Measurements from ENCODE around the gene OPTC.

Gene OPTC

DNA sequence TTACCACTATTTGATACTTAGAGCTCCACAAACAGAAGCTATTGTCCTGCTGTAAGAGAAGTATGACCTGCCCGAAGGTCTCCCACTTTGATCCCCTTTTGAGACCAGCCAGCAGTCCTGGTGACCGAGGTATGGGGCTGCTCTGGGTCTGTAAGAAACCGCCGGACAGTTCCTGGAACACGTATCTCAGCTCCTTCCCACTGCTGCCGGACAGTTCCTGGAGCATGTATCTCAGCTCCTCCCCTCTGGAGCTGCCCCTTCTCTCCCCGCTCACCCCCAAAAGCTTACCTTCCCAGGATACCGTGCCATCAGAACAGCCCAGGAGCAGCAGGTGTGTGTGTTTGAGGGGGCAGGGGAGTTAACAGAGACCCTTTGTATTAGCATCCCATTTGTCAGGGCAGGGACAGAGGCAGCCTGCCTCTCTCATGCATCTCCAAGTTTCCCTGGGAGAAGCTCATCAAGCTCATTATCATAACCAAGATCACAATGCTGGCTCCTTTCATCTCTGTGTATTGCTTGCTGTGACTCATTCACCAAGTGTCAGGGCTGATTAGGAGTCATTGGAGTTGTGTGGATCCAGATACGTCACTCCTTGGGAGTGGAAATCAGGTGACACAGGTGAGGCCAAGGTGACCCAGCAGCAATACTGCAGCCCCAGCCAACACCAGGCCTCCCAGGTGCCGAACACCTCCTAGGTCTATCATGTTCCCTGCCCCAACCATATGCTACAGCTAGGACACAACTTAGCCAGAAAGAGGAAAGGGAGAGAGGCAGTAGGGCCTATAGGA lies 25.3 kb downstream of the OPTC start:
- DNase-seq, result no peak

DNA sequence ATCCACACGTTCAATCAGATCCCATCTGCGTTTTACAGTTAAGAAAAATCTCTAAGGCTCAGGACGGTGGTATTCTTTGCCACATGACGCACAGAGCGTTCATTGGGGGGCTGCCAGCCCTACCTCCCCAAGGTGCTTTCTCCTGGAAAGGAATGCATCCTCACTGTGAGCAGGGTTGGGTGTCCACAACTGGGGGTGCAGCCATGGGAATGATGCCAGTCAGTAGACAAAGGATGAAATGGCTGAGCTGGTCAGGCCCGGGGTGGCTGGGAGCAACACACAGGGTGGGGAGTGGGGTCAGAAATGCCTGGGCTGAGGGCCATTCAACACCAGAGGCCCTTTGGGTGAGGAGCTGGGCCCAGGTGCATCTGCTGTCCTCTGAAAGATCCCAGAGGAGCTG lies 25.9 kb downstream of the OPTC start:
- no peak for DNase-seq

DNA sequence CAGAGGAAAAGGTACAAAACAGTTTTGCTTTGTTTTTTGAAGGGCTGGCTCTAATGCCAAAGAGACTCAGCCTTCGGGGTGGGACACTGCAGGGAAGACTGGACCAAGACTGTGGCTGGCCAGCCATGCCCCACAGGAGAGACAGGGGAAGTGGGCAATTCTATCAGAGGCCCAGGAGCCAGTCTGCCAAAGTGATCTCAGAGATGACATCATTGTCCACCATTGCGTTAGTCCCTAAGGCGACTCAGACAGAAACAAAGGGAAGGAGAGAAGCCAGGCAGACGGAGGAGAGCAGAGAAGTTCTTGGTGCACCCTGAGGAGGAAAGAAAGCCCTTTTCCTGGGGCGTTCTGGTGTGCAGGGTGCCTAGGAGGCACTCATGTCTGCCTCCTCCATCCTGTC lies 26.4 kb downstream of the OPTC start:
- no peak for DNase-seq

DNA sequence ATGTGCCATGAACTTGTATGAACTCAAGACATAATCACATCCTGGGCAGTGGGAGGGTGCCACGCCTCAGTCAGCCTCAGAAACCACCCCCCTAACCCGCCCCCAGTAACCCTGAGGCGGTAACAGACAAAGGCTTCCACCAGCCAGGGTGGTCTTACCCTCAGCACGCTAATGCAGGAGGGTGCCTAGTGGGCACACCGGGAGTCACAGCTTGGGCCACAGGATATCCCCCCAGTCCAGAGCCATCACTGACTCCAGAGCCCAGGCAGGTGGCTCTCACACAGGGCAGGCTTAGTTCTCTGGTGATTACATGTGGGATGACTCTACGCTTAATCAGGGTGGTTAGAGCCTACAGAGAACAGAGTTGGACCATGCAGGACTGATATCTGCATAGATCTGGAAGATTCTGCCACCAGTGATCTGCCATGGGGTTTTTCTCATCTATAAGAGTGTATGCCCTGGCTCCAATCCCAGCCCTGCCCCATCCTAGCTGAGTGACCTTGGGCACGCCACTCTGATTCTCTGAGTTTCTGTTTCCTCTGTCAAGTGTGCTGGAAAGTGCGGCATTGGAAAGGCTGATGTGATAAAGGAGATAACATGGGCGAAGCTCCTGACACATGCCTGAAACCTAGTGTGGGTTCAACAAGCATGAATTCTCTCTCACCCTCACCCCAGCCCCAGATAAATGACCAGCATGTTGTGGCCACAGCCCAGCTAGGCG lies 27.3 kb downstream of the OPTC start:
- no peak for DNase-seq

DNA sequence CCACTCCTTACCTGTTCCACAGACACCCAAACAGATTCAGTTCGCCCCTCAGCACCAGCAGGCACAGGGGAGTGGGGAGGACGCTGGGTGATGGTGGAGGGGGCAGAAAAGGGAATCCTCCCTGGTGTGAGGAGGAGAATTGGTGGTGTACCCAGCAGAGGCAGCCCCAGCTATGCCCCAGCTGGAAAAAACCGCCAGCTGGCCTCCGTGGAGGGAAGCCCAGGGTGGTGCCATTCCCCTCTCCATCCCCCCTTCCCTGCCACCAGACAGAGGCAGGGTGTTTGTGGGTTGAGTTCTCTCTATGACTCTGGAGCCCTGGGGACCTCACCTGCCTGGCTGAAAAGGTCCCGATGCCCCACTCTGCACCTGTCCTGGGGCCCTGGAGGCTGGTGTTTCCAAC lies 27.9 kb downstream of the OPTC start:
- DNase-seq, result no peak

DNA sequence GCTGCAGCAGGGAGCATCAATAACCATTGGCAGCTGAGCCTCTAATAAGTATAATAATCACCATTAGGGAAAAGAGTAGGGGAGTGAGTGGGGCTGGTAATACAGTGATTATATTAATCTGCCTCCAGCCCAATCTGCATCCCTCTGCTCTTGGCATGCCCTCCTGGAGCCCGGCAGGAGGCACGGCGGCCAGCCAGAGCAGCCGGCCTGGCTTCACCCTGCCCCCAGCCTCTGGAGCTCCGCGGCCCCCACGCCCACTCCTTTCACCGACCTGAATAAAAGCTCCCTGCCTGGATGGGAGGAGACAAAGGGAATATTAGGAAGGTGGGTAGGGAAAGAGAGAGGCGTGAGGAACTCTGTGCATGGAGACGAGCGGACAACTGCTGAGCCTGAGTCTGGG lies 28.3 kb downstream of the OPTC start:
- no peak for DNase-seq

DNA sequence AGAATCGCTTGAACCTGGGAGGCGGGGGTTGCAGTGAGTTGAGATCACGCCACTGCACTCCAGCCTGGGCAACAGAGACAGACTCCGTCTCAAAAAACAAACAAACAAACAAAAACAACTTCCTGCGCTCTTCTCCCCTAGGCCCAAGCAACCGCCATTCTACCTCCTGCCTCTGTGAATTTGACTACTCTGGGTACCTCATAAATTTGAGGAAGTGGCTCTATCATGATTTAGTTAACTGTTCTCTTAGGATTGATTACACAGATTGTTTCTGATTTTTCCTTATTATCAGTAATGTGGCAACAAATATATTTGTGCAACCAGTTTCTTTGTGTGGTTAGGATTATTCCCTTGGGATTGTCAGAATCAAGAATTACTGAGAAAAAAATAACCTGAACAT lies 29.7 kb downstream of the OPTC start:
- DNase-seq, result no peak

DNA sequence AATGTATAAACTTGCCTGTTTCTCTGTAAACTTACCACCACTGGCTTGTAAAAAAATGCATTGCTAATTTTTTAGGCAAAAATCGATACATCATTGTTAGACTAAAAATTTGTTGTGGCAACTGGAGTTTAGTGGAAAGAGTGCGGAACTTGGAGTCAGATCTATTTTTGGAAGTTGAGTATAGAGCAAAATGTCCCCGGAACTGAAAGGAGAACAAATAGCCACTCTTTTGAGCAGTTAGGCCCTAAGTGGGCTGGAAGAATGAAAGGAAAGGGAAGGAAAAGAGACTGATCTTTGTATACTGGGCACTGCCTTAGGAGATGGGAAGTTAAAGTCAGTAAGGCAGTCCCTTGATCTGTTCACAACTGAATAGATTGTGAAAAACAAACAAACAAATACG lies 30.2 kb downstream of the OPTC start:
- DNase-seq, result no peak

DNA sequence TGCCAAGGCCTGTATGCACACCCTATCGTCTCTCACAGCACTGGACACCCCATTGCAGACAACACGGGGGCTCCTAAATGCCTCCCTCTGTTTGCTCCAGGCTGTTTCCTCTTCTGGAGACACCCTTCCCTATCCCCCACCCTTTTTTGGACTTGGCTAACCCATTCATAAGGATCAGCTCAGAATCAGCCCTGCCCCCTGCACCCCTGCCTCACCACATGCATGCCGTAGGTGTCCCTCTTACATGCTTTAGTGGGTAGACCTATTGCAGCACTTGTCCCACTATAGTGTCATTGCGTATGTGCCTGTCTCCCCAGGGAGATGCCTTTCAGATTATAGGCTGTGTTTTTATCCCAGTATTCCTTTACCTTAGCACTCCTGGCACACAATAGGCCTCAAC lies 30.9 kb downstream of the OPTC start:
- DNase-seq, result no peak

DNA sequence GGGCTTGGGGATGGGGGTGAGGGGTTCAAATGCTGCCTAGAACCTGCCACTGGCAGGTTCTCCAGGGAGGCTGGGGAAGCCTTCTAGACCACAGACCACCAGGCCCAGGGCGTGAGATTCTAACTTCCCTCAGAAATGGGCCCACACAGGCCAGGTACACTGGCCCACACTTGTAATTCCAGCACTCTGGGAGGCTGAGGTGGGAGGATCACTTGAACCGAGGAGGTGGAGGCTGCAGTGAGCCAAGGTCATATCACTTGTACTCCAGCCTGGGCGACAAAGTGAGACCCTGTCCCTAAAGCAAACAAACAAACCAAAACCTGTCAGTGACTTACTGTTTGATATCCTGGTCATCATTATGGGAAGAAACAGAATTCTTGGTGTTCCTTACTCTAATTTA lies 31.7 kb downstream of the OPTC start:
- no peak for DNase-seq

DNA sequence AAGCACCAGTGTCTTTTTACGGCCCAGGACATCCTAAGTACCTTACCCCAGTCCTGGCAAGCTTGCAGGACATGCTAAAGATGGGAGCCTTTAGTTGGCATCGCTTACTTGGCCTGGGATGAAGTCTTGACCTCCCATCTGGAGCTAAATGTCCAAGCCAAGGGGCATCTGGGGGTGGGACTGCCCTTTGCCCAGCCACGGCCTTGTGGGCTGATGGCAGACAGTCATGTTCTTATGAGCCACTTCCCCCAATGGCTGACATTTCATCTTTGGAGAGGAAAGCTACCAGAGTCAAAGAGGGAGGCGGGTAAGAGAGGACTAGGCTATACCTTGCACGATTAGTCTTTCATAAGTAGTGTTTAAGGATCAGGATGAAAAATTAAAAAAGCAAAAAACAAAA lies 32.2 kb downstream of the OPTC start:
- no peak for DNase-seq

DNA sequence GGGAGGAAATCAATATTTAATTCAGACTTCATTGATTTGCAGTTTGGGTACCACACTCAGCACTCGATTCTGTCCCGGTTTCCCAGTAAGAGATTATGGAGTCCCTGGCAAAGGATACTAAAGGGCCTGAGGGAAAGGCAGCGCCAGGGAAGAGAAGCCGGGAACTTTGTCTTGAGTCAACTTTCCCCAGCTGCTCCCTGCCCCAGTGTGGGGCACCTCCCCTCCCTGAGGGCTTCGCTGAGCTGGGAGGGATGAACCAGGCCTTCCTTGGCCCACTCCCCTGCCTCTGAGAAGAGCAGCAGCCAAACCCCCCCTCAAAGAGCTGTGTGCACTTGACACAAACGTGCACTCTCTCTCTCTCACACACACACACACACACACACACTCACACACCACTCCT lies 32.6 kb downstream of the OPTC start:
- DNase-seq, result no peak

DNA sequence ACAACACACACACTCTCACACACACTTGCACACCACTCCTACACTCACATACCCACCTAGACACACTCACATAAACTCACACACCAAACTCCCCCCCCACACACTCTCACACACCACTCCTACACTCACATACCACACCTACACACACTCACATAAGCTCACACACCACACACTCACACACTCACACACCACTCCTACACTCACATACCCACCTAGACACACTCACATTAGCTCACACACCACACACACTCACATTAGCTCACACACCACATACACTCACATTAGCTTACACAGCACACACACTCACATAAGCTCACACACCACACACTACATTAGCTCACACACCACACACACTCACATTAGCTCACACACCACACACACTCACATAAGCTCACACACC lies 33.1 kb downstream of the OPTC start:
- no peak for DNase-seq

DNA sequence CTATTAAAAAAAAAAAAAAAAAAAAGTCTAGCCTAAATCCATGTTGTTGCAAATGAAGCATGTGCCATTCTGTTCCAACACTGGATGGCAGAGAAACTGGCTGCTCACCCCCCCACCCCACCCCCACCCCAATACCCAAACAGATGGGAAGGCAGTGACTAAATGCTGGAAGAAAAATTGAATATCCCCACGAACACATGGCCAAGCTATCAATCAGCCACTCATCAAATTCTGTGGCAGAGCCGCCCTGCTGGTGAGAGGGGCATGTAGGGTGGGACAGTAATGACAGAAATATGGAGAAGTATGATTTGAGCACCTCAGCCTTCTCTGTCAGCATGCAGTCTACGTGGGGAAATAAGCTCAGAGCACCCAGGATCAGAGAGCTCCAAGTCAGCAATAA lies 34.1 kb downstream of the OPTC start:
- DNase-seq, result no peak

DNA sequence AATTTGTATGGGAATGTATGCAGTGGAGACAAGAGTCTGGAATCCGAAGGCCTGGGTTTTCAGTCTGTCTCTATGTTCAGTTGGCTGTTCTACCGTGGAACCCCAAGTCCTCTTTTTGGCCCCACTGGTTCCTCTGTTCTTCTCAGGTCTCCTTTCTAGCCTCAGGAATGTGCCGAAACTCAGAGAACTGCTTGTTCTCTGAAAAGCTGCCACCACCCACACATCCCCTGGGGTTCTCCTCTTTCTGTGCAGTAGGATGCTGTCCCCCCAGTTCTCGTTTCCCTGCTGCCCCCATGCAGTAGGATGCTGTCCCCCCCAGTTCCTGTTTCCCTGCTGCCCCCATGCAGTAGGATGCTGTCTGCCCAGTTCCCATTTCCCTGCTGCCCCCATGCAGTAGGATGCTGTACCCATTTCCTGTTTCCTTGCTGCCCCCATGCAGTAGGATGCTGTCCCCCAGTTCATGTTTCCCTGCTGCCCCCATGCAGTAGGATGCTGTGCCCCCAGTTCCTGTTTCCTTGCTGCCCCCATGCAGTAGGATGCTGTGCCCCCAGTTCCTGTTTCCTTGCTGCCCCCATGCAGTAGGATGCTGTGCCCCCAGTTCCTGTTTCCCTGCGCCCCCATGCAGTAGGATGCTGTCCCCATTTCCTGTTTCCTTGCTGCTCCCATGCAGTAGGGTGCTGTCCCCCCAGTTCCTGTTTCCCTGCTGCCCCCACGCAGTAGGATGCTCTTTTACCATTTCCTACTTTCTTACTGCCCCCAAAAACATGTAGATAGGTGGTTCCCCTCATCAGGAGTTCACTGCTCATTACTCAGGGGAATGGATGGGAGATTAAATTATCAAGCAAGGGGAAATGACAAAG lies 35.3 kb downstream of the OPTC start:
- no peak for DNase-seq

DNA sequence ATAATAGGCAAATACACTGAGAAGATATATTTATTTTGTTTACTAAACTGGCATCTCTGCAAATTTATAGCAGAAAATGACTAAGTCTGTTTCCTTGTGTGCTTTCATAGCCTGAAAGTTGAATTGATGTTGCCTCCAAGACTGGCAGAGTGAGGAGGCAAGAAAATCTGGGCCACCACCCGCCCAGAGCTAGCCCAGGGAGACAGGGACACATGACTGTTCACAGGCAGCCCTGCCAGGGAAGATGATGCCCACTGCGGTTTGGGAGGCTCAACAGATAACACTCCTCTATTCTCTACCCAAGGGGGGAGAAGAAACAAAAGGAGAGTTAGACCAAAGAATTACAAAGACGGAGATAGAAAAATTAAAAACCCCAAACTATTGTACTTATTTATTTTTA lies 37.1 kb downstream of the OPTC start:
- no peak for DNase-seq

DNA sequence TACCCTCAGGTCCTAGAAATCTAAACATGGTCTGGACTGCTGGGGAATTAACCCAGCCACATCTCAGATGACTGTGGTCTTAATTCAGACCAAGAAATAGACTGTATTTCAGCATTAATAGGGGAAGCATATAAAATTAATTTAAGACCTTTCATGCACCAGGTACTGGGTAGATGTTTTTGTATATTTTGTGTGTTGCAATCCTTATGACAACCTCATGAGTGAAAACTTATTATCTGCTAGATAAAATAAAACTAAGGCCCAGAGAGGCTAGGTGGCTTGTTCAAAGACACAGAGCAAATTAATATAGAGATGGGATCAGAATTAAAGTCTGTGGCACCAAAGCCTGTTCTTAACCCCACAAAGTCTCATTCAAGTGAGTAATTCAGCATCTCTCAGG lies 40.1 kb downstream of the OPTC start:
- DNase-seq, result no peak

DNA sequence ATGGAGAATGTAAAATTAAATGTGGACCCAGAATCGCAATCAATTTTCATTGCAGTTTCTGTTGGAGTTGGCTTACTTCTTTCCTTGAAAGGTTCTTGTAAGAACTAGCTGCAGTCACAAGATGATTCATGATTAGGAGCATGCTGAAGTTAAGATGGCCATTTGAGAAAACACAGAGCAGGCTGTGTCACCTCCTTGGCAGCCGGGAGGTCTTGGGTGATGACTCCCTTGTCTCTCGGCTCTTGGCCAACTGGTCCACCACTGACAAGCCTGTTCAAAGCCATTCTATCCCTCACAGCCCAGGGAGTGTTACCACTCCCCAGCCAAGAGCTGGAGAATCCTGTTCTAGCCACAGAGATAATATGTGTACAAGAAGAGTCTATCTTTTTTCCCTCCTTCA lies 40.6 kb downstream of the OPTC start:
- no peak for DNase-seq

DNA sequence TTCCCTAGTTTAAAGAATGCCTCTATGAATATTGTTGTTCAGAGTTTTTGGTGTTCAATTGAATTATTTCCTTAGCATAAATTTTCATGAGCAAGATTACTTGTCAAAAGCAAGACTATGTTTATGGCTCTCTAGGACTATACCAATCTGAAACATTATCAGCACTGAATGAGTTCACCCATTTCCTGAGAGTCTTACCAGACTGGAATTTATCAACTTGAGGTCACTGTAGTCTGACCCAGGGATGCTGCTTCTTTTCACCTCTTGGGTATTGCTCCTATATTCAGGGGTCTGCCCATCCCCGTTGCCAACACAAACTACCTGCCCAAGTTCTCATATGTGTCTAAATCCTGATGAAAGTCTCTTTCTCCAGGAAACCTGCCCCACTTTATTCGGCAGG lies 42.6 kb downstream of the OPTC start:
- DNase-seq, result no peak

DNA sequence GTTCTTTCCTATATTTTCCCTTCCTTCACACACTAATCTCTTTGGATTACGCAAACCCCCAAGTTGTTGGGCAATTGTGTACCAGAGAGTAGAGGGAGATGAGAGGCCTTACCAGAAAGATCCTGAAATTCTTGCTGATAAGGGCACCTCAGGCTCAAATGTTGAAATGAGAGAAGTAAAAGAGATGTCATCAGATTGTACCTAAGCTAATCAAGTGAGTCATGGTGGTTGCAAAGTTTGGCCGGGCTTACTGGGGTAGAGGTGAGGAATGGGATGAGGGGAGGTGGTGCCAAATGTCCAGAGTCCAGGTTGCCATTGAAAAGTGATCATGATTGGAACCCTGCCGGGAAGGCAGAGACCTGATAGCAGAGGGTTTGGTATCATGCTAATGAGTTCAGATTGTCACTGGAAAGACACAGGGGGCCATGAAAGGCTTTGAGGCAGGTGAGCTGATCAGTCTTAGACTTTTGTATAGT lies 43.1 kb downstream of the OPTC start:
- no peak for DNase-seq

DNA sequence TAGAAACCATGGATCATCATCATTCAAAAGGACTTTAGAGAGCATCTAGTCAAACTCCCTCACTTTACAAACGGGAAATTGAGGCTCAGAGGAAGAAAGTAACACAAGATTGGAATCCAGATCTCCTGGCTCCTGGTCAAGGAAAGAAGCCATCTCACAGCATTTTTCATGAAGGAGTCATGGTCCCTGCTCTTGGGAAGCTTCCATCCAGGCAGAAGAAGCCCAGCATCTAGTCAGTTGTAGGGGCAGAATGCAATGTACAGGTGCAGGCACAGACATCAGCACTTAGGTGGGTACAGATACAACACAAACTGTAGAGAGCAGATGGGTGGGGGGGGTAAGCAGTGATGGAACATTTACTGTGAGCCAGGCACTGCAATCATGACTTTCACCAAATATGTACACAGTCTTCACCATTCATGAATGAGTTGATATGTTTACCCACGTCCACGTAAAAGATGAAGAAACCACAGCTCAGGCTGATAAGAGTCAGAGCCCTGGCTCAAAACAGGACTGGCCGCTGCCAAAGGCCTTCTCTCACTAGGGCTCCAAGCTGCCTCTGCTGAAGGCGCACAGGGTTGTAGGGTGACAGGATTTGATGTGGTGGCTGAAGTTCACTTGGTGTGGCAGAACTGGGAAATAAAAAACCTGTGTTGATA lies 44.0 kb downstream of the OPTC start:
- no peak for DNase-seq

DNA sequence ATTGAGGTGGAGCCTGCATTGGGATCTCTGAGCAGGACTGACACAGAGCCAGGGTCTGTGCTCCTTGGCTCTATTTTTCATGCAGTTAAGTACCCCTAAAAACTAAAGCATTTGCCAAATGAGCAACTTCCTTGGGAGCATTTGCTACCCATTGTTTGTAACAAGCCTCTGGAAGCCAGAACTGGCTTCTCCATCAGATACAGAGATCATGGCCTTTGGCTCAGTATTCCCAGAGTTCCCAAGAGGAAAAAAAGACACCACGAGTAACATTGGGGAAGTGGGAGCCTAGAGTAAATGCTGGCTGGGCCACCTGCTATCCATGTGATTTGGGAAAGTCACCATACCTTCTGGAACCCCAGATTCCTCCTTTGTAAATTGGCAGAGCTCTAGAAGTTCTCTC lies 44.8 kb downstream of the OPTC start:
- no peak for DNase-seq

Measured in midbrain (tissue), 1 donor.